GM23248 (cell line): ENCODE results near the gene SEC24D. TPM values are rescaled to one million over a fixed set of nuclear protein-coding genes. Genes with fewer than 3 reads are reported as not detected.
A peak's percentile ranks its signal among the peaks of the same experiment; 100 is the strongest.

Source experiments
- DNase-seq: peaks from one replicate; pipeline ENCODE4 v3.0.0-alpha.2; 2015
- H2AFZ ChIP-seq: fragments of 200-600 bp; sonication (generic); 2 replicates; pipeline ENCODE4 v1.6.1; 2016; ENCODE audit warnings: antibody characterized with exemption
- H3F3A ChIP-seq: fragments of 200-600 bp; sonication (generic); 2 replicates; pipeline ENCODE4 v1.6.1; 2016; ENCODE audit warnings: mild to moderate bottlenecking, antibody characterized with exemption, mixed run types; ENCODE audit not compliant: insufficient read depth
- H3K27ac ChIP-seq: fragments of 200-600 bp; sonication (generic); 2 replicates; pipeline ENCODE4 v1.5.1; 2016; ENCODE audit warnings: mild to moderate bottlenecking
- H3K27me3 ChIP-seq: fragments of 200-600 bp; sonication (generic); replicated peaks from 2 replicates; pipeline ENCODE4 v1.6.1; 2016; ENCODE audit warnings: mild to moderate bottlenecking; ENCODE audit not compliant: insufficient read depth
- H3K36me3 ChIP-seq: fragments of 200-600 bp; sonication (generic); 2 replicates; pipeline ENCODE4 v1.6.1; 2016; ENCODE audit warnings: low read depth, mild to moderate bottlenecking
- H3K4me1 ChIP-seq: fragments of 200-600 bp; sonication (generic); 2 replicates; pipeline ENCODE4 v1.6.1; 2016; ENCODE audit warnings: mild to moderate bottlenecking; ENCODE audit not compliant: insufficient read depth
- H3K4me2 ChIP-seq: fragments of 200-600 bp; sonication (generic); one replicate; pipeline ENCODE4 v1.6.1; 2016; ENCODE audit warnings: mild to moderate bottlenecking; ENCODE audit not compliant: unreplicated experiment
- H3K4me3 ChIP-seq: fragments of 200-600 bp; sonication (generic); 2 replicates; pipeline ENCODE4 v1.5.1; 2016; ENCODE audit warnings: mild to moderate bottlenecking
- H3K79me2 ChIP-seq: fragments of 200-600 bp; sonication (generic); 2 replicates; pipeline ENCODE4 v1.6.1; 2016; ENCODE audit warnings: mild to moderate bottlenecking; ENCODE audit not compliant: insufficient read depth
- H3K9ac ChIP-seq: fragments of 200-600 bp; sonication (generic); 2 replicates; pipeline ENCODE4 v1.6.1; 2016; ENCODE audit warnings: mild to moderate bottlenecking
- H3K9me2 ChIP-seq: fragments of 200-600 bp; sonication (generic); 2 replicates; pipeline ENCODE4 v1.6.1; 2016; ENCODE audit warnings: mixed run types, mild to moderate bottlenecking, moderate library complexity; ENCODE audit not compliant: insufficient read depth
- H3K9me3 ChIP-seq: fragments of 200-600 bp; sonication (generic); one replicate; pipeline ENCODE4 v1.6.1; 2017; ENCODE audit warnings: low read depth
- H4K20me1 ChIP-seq: fragments of 200-600 bp; sonication (generic); 2 replicates; pipeline ENCODE4 v1.6.0; 2016; ENCODE audit not compliant: insufficient read depth
- EZH2 ChIP-seq: fragments of 200-600 bp; sonication (generic); IDR thresholded peaks from 2 replicates; pipeline ENCODE4 v1.6.1; 2018; ENCODE audit warnings: antibody characterized with exemption, mild to moderate bottlenecking; ENCODE audit not compliant: insufficient read depth, poor library complexity, severe bottlenecking
- EZH2phosphoT487 ChIP-seq: fragments of 200-600 bp; sonication (generic); IDR thresholded peaks from 2 replicates; pipeline ENCODE4 v1.6.1; 2018; ENCODE audit warnings: antibody characterized with exemption, moderate library complexity, mild to moderate bottlenecking, low read depth; ENCODE audit not compliant: insufficient read depth
- WGBS, 2 experiments: methylation state at CpG; one replicate each; pipeline ENCODE4 v1.1.6; 2015 to 2017; ENCODE audit warnings: low lambda C conversion rate in 2 of 2, low coverage in 1 of 2; ENCODE audit errors: missing lambda C conversion rate in 2 of 2; 5-methylcytosine and 5-hydroxymethylcytosine counted together
- in situ Hi-C: fragments of 300-500 bp; cut with MboI; formaldehyde crosslinking; loops from 2 replicates; pipeline ENCODE4 v1.15.0; 2020
- polyA plus RNA-seq: library from polyadenylated mRNA; unstranded; fragments of >200 nt; fragmentation: Nextera tagmentation; extraction: Ambion mirVana; gene quantifications from 2 replicates; pipeline ENCODE4 v1.2.1, GENCODE V29; 2016
- total RNA-seq: library from RNA; depleted of rRNA; stranded (reverse); fragments of >200 nt; shearing (Covaris generic); gene quantifications from 2 replicates; pipeline ENCODE4 v1.2.3, GENCODE V29; 2014

The SEC24D gene
- total and polyA plus RNA-seq, 2 experiments from 2014 or later = 136 to 148 TPM

DNA sequence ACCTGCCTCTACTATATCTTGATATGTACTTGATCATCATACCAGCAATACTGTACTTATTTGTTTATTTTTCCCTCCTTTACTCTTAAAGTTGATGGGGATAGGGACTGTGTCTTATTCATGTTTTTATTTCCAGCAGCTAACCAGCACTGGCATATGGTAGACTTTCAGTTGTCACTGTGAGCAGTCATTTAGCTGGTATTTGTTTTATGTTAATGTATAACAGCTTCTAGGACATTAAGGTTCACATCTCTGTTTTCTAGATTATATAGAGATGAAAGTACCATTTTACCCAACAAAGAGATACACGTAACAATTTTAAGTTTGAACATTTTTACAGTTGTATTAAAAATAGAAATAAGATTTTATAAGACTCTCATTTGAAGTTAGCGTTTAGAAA lies 132.8 kb downstream of the SEC24D start:
- no peaks in the 10 kb centered on the region for H3K79me2 ChIP-seq
- H3K9ac ChIP-seq = no peak overlapping the region
- 77 to 81% methylated on average over 2 of the region's 2 CpGs for WGBS, 2 experiments
- H2AFZ ChIP-seq = no peak overlapping the region
- H3F3A ChIP-seq = no peaks in the 10 kb centered on the region
- no peak overlapping the region for H3K4me3 ChIP-seq
- no peaks in the 10 kb centered on the region for H3K27me3 ChIP-seq
- H3K9me2 ChIP-seq = no peaks in the 10 kb centered on the region
- no peak overlapping the region for H3K27ac ChIP-seq
- H3K9me3 ChIP-seq = no peaks in the 10 kb centered on the region
- DNase-seq = no peak
- H4K20me1 ChIP-seq = no peaks in the 10 kb centered on the region; the same call in 1 of the 2 replicates
- no peak overlapping the region for H3K4me2 ChIP-seq
- TF ChIP-seq EZH2 (no peak), EZH2phosphoT487 (no peak)
- H3K36me3 ChIP-seq = peaks cover 76% of the 10 kb centered on the region
- H3K4me1 ChIP-seq = no peaks in the 10 kb centered on the region
- in situ Hi-C loops = no loop called here

DNA sequence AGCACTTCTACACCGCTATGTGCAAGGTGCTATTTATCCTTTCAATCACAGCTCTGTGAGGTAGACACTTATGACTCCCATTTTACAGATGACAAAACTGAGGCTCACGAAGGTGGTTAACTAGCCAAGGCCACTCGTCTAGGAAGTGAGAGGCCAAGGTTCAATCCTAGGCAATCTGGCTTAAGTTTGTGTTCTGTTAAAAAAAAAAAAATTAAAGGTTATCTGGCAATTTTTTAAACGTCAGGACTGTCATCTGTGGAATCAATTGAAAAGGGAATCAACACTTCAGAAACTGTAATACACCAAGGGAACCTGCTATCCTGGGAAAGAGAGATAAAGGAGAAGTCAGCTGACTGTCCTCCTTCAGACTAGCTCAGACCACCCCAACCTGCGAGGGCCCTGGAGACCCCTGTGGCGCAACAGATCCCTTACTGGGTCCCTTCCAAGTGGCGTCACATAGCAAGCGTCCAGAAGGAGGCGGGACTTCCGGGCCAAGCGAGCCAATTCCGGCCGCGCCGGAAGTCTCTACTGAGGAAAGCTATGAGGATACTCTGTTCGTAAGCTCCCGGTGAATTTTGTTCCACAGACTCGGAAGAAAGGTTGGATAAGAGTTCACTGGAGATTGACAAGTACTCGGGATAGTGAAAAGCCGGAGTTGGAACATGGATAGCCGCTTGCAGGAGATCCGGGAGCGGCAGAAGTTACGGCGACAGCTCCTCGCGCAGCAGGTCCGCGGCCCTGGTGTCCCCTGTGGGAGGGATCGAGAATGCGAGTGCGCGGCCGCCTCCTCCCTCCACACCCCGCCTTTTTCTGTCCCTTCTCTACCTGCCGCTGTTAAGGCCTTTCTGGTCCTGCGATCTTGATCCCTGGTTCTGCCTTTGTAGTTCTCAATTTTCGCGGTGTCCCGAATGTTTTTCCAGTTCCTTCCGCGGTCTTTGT lies 150.8 kb downstream of the SEC24D start, which contains the start of gene METTL14:
Gene METTL14 (plus strand): TSS at position 520 of the 939 bp plus-strand sequence. CDS start 143 bp downstream, at position 663.
- Histone ChIP-seq H3K79me2 (peaks cover 33% of the 10 kb centered on the region), H3K9me3 (no peaks in the 10 kb centered on the region), H3K4me1 (peaks cover 15% of the 10 kb centered on the region), H3K4me2 (peak within 1 kb of the TSS; percentile 100), H3K4me3 (peak within 1 kb of the TSS; percentile 98), H3K9ac (peak within 1 kb of the TSS; percentile 83), H4K20me1 (no peaks in the 10 kb centered on the region), H2AFZ (peak within 1 kb of the TSS; percentile 88), H3K9me2 (no peaks in the 10 kb centered on the region), H3K36me3 (peaks cover 8% of the 10 kb centered on the region), H3K27me3 (no peaks in the 10 kb centered on the region), H3F3A (peaks cover 16% of the 10 kb centered on the region; the same call in 1 of the 2 replicates), H3K27ac (peak within 1 kb of the TSS; percentile 48)
- TF ChIP-seq EZH2phosphoT487 (no peak), EZH2 (no peak)
- 5% methylated on average over 42 of the region's 42 CpGs for WGBS, 2 experiments
- DNase-seq = peak; percentile 97
- in situ Hi-C loops = loop anchor here (25.0 kb wide), 1 partner anchor 148 kb away; no protein-coding TSS in a partner anchor

DNA sequence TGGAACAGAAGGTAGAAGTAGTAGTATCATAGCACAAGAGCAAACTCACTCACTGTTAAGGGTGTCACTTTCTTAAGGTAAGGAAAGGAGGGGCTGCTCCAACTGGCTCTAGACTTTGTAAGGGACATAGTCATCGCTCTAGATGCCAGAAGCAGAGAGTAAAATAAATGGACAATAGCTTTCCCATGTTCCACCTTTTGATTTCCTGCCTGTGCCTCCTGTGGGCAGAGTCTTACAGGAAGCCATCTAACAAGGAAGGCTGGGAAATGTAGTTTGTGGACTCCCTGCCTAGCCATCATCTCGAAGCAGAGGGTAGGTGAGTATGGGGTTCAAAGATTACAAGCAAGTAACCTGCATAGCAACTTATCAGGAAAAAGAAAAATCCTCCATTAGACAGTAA lies 152.4 kb downstream of the SEC24D start:
- in situ Hi-C loops = loop anchor here (25.0 kb wide), 1 partner anchor 146 kb away; no protein-coding TSS in a partner anchor
- TF ChIP-seq EZH2 (no peak), EZH2phosphoT487 (no peak)
- no peaks in the 10 kb centered on the region for H3K9me2 ChIP-seq
- H3K9ac ChIP-seq = no peak overlapping the region
- no peaks in the 10 kb centered on the region for H3K9me3 ChIP-seq
- H3K27ac ChIP-seq = no peak overlapping the region
- 0 to 3% methylated on average over 2 of the region's 2 CpGs for WGBS, 2 experiments
- H3F3A ChIP-seq = peaks cover 16% of the 10 kb centered on the region; the same call in 1 of the 2 replicates
- no peaks in the 10 kb centered on the region for H3K36me3 ChIP-seq
- peaks cover 15% of the 10 kb centered on the region for H3K4me1 ChIP-seq
- peak overlapping the region; percentile 52 for H2AFZ ChIP-seq
- no peaks in the 10 kb centered on the region for H4K20me1 ChIP-seq
- H3K79me2 ChIP-seq = peaks cover 31% of the 10 kb centered on the region
- no peak for DNase-seq
- no peak overlapping the region for H3K4me3 ChIP-seq
- H3K4me2 ChIP-seq = no peak overlapping the region
- H3K27me3 ChIP-seq = no peaks in the 10 kb centered on the region

DNA sequence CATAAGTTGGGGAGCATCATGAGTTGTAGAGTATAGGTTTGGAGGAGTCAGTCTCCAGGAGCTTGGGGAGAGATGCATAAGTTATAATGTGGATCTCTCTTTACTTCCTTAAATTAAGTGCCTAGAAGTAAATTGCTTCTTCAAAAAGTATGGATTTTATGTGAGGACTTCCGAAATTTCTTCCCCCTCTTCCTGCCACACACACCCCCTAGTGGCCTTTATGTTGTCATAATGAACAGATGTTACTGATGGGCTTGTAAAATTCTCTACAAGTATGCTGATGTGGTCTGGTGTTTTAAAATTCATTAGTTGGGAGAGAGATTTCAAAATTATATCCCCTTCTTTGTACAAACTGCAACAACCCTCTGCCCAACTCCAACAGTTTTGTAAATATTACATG lies 153.0 kb downstream of the SEC24D start:
- Histone ChIP-seq H3K4me2 (no peak overlapping the region), H3K27me3 (no peaks in the 10 kb centered on the region), H3K9me2 (no peaks in the 10 kb centered on the region), H4K20me1 (no peaks in the 10 kb centered on the region), H3K27ac (no peak overlapping the region), H3K4me1 (peaks cover 15% of the 10 kb centered on the region), H2AFZ (peak overlapping the region; percentile 52), H3K79me2 (peaks cover 25% of the 10 kb centered on the region), H3K9ac (no peak overlapping the region), H3F3A (peaks cover 16% of the 10 kb centered on the region; the same call in 1 of the 2 replicates), H3K9me3 (no peaks in the 10 kb centered on the region), H3K4me3 (no peak overlapping the region), H3K36me3 (no peaks in the 10 kb centered on the region)
- TF ChIP-seq EZH2 (no peak), EZH2phosphoT487 (no peak)
- DNase-seq = peak; percentile 71
- in situ Hi-C loops = loop anchor here (25.0 kb wide), 1 partner anchor 146 kb away; no protein-coding TSS in a partner anchor
- WGBS, 2 experiments = 0 to 6% methylated on average over 1 of the region's 1 CpG
